Measurements from ENCODE around the gene FN1.

Gene FN1

DNA sequence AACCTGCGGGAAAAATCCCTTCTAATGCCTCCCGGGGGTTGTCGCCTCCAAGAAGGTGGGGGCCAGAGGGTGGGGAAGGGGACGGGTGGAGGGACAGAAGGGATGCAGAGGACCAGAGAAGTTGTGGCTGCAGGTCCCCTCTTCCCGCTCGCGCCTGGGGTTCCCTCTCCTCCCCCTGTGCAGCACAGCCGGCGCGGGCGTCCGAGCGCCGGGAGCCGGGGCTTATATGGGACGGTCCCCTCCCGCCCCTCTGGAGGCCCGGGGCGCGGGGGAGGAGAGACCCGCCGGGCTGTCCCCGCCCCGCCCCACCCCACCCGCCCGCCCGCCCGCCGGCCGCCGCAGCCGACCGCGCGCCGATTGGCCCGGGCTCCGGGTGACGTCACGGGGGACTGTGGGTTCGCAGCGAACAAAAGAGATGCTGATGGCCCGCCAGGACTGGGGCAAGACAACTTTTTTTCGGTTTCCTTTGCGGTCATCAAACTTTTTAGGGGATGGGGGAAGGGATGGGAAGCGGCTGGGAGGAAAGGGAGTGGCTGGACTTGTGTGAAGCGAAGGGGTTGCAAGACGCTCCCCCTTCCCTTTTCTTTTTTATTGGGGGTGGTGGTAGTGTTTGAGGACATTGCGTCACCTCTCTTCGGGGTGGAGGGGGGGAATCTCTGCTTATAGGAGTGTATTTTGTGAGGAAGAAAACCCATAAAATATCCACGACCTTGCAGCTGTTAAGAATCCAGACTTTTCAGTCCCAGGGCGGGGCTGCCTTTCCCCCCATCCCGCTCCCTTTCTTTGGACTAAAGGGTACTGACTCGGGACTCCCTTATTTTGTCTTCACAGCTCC lies at the start of gene FN1:
Gene FN1, minus strand, starts transcription at position 199 of the 835 bp plus-strand sequence. CDS start 266 bp downstream, outside the sequence.
- H3K9me3 ChIP-seq (ENCODE audit: severe bottlenecking) = no peaks in the 10 kb centered on the region
- ATAC-seq (ENCODE audit: low read depth) (peak; percentile 62), DNase-seq (ENCODE audit: low spot score) (peak; percentile 94)
- peak within 1 kb of the TSS; percentile 97 for H3K27ac ChIP-seq (ENCODE audit: poor library complexity, severe bottlenecking)
- no peak for TF ChIP-seq CTCF (IDR thresholded peaks at IDR 0.05; ENCODE audit: poor library complexity, severe bottlenecking)
- H3K27me3 ChIP-seq (ENCODE audit: insufficient read depth, poor library complexity, severe bottlenecking) = no peaks in the 10 kb centered on the region
- peak within 1 kb of the TSS; percentile 81 for H3K4me3 ChIP-seq (ENCODE audit: severe bottlenecking)
- H3K4me1 ChIP-seq (ENCODE audit: insufficient read depth, poor library complexity, severe bottlenecking) = peaks cover 62% of the 10 kb centered on the region
- H3K36me3 ChIP-seq (ENCODE audit: low read depth) = peaks cover 40% of the 10 kb centered on the region

- Histone ChIP-seq H3K27ac (ENCODE audit: poor library complexity, severe bottlenecking) (no peak overlapping the region), H3K9me3 (ENCODE audit: severe bottlenecking) (no peaks in the 10 kb centered on the region), H3K27me3 (ENCODE audit: insufficient read depth, poor library complexity, severe bottlenecking) (no peaks in the 10 kb centered on the region), H3K4me3 (ENCODE audit: severe bottlenecking) (no peak overlapping the region), H3K4me1 (ENCODE audit: insufficient read depth, poor library complexity, severe bottlenecking) (peaks cover 13% of the 10 kb centered on the region), H3K36me3 (ENCODE audit: low read depth) (no peaks in the 10 kb centered on the region)
- no peak for TF ChIP-seq CTCF (IDR thresholded peaks at IDR 0.05; ENCODE audit: poor library complexity, severe bottlenecking)
- DNase-seq (ENCODE audit: low spot score) (no peak), ATAC-seq (ENCODE audit: low read depth) (no peak)
Measured at GRCh38 chr2:215485032-215485431, 49.2 kb upstream of the FN1 start.

DNA sequence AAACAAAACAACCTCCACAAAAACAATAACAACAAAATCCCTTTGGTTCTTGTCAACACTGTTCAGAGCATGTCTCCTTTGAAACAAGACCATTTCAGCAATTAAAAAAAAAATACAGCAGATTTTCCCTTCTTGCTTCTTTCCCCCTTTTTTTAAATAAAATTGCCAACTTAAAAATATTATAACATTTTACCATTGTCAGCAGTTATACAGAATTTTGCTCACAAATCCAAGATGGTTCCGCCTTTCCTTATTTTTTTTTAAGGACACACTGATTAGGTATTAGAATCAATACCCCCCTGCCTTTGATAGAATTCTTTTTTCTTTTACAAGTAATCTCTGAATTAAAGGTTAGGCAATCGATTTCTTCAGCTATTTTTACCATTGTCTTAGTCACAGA lies 48.7 kb upstream of the FN1 start:
- Histone ChIP-seq H3K4me3 (ENCODE audit: severe bottlenecking) (no peak overlapping the region), H3K4me1 (ENCODE audit: insufficient read depth, poor library complexity, severe bottlenecking) (peaks cover 13% of the 10 kb centered on the region), H3K9me3 (ENCODE audit: severe bottlenecking) (no peaks in the 10 kb centered on the region), H3K27ac (ENCODE audit: poor library complexity, severe bottlenecking) (no peak overlapping the region), H3K36me3 (ENCODE audit: low read depth) (no peaks in the 10 kb centered on the region), H3K27me3 (ENCODE audit: insufficient read depth, poor library complexity, severe bottlenecking) (no peaks in the 10 kb centered on the region)
- TF ChIP-seq CTCF (IDR thresholded peaks at IDR 0.05; ENCODE audit: poor library complexity, severe bottlenecking) = no peak
- DNase-seq (ENCODE audit: low spot score) (no peak), ATAC-seq (ENCODE audit: low read depth) (no peak)

DNA sequence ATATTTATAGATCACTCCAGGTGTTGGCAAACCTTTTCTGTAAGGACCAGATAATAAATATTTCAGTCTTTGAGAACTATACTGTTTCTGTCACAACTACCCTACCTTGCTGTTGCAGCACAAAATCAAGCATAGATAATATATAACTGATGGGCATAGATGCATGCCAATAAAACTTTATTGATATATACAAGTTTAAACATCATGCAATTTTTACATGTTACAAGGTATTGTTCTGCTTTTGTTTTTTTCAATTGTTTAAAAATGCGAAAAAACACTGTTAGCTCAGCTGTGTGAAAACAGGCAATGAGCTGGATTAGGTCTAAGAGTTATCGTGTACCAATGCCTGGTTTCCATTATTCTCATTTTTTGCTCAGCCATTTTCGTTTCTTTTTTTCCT lies 47.6 kb upstream of the FN1 start:
- no peak for DNase-seq (ENCODE audit: low spot score)
- Histone ChIP-seq H3K36me3 (ENCODE audit: low read depth) (no peaks in the 10 kb centered on the region), H3K4me3 (ENCODE audit: severe bottlenecking) (no peak overlapping the region), H3K9me3 (ENCODE audit: severe bottlenecking) (no peaks in the 10 kb centered on the region), H3K27me3 (ENCODE audit: insufficient read depth, poor library complexity, severe bottlenecking) (no peaks in the 10 kb centered on the region), H3K4me1 (ENCODE audit: insufficient read depth, poor library complexity, severe bottlenecking) (peaks cover 19% of the 10 kb centered on the region), H3K27ac (ENCODE audit: poor library complexity, severe bottlenecking) (no peak overlapping the region)
- no peak for ATAC-seq (ENCODE audit: low read depth)
- no peak for TF ChIP-seq CTCF (IDR thresholded peaks at IDR 0.05; ENCODE audit: poor library complexity, severe bottlenecking)
